ENCODE results near the gene ZNF182.

DNA sequence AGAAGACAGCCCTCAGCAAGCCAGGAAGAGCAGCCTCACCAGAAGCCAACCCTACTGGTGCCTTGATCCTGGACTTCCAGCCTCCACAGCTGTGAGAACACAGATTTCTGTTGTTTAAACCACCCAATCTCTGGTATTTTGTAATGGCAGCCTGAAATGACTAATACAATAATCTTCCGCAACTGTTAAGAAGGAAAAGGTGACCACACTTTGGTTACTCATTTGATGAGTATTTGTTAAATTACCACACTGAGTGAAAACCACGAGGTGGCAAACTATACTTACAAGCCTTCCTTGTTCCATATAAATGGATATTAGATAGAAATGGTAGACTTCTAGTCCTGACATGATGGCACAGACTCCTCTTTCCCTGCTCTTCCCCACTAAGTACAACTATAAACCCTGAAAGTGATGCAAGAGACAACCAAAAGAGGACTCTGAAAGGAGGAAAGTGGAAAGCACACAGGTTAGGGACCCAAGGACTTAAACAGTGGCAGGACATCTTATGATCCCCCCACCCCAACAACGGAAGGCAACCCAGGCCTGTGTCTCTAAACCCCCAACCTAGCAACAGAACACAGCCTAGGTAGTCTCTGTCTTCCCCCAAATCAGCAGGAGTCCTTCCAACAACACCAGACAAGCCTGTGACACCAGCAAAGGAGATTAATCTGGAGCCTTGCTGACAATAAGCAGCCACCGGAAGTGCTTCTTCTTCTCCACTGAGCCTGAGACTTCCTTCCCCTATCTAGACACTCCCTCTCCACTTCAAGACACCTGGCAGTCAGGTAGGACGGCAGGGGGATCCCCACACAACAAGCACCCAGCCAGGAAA lies 12.3 kb downstream of the ZNF182 start:
- TF ChIP-seq TAF1 (IDR thresholded peaks at IDR 0.05; ENCODE audit: low read depth) (no peak), TCF12 (IDR thresholded peaks at IDR 0.05; ENCODE audit: low read depth) (no peak), MAX (IDR thresholded peaks at IDR 0.05) (no peak), ZBTB7A (IDR thresholded peaks at IDR 0.05; ENCODE audit: low read depth) (no peak), EGR1 (IDR thresholded peaks at IDR 0.05) (no peak), CEBPB (IDR thresholded peaks at IDR 0.05) (no peak), EP300 (IDR thresholded peaks at IDR 0.05; ENCODE audit: borderline replicate concordance) (no peak)

All from Ishikawa (cell line).